HG03521 (cell line): ENCODE measurements around the gene AGAP3.

ENCODE experiments used
- ATAC-seq: cut with Tn5 transposase; IDR thresholded peaks from one replicate; pipeline ENCODE4 v1.9.1; 2021; ENCODE audit warnings: mild to moderate bottlenecking, moderate library complexity; ENCODE audit not compliant: unreplicated experiment

AGAP3 gene

GRCh38 chr7:151134743-151135524 is 48.7 kb downstream of the AGAP3 start:
- ATAC-seq: no peak

- no peak for ATAC-seq
These were observed 49.2 kb downstream of the AGAP3 start for GRCh38 chr7:151135525-151135845.

GRCh38 chr7:151135866-151136843 is 49.9 kb downstream of the AGAP3 start:
- ATAC-seq: no peak

DNA sequence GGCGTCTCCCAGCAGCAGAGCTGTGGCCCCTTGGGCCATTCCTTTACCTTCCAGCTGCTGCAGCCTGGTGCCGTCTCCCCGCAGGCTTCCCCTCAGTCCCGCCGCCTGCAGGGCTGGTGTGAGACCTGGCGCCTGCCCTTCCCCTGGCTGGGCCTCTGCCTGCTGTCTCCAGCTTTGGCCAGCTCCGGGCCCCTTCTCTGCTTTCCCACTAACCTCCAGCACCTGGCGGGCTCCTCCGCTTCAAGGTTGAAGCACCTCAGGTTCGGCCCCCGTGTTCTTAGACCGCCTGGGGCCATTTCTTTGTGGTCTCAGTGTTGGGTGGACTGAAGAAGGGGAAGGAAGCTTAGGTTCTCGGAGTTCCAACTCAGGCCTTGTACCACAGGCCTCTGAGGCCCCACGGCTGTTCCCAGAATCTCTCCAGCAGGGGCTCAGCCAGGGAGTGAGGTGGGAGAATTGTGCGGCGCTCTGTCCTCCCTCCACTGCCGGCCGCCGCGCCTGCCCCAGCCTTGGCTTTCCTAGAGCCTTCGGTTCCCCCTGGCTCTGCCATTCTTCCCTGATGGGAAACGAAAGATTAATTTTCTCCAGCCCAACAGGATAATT is 50.9 kb downstream of the AGAP3 start:
- no peak for ATAC-seq

GRCh38 chr7:151137791-151138152 is 51.5 kb downstream of the AGAP3 start:
- no peak for ATAC-seq

DNA sequence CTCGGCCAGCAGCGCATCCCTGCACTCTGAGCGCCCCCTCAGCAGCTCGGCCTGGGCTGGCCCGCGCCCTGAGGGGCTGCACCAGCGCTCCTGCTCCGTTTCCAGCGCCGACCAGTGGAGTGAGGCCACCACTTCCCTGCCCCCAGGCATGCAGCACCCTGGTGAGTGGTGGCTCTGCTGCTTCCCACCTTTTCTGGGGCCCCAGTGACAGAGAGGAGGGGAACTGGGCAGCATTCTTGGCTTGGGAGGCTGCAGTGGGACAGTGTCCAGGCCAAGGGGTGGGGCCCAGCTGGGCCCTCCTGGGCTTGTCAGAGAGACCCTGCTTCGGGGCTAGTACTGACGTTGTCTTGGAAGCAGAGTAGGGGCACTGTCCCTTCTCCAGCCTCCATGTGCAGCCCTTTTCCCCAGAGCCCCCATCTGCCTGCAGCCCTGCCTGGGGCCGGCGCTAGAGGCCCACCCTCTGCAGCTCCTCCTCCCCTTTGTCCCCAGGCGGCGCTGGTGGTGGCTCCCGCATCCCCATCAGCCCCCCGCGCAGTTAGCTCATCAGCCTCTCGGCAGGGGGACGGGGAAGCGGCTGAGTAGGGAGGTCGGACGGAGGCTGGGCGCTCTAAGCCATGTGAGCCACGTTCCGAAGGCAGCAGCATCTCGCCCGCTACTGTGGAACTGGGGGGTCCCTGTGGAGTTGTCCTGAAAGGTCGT is 52.0 kb downstream of the AGAP3 start:
- no peak for ATAC-seq

DNA sequence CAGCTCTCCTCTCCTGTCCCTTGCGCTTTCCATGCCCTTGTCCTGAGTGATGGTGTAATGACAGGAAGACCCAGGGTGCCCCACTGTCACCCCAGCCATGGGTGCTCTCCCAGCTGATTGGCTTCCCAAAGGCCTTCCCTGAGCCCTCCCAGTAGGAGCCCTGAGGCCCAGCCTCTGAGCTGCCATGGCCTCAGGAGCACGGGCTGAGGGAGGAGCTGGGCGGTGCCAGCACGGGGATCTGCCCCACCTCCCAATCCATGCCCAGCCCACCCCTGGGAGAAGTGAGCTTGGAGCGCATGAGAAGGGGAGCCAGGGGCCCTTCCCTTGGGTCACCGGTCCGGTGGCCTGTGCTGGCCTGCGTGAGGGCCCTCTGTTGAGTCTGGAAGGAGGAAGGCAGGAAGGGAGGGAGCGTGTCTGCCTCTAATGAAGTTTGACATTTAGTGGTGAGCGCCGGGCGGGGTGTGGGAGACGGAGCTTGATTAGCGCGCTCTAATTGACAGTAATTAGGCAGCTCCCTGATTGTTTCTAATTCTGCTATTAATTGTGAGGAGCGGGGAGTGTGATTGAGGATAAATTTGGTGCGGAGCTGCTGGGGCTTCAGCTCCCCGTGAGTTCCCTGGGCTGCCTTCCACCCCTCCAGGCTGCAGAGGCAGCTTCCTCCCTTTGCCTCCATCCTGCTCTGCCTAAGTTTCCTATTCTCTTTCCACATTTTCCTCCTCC is 53.0 kb downstream of the AGAP3 start:
- ATAC-seq: no peak

- ATAC-seq: no peak
These were observed 53.5 kb downstream of the AGAP3 start for GRCh38 chr7:151139791-151140190.

DNA sequence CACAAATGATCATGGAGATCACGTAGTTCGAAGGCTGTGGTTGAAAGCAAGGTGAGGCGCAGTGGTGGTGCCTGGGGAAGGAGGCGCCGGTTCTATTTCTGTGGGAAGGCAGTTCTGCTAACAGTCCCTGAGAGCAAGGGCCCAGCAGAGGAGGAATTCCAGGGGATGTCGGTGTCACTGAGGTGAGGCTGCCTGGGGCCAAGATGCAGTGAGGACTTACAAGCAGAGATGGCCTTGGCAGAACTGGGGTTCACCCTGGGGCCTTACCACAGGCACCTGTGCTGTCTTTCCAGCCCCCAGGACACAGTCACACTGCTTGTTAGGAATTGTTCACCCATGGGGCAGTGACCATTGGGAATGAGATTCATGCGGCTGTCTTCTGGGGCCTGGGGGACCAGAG is 54.6 kb downstream of the AGAP3 start:
- no peak for ATAC-seq

DNA sequence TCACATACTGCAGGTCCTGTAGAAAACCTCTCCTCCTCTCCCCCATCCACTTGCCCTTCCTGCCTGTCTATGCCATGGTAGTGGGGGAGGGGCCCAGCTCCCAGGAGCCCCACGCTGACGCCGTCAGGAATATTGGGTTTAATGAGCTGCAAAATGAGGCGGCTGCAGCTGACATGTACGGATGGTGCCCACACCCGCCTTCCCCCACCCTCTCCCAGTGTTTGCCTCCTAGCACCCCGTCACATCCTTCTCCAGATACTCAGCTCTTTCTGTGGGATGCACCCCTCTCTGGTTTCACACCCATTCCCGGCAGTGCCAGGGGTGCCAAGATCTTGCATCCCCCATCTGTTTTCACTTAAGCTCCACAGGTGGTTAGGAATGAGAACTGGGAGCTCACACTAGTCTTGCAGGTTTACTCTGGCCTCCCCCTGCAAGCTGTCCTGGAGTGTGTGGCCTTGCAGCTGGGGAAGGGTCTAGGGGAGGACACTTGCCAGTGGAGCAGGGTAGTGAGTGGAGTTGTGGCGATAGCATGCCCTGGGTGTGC is 55.1 kb downstream of the AGAP3 start:
- ATAC-seq: no peak

- ATAC-seq: no peak
These were observed 55.8 kb downstream of the AGAP3 start for GRCh38 chr7:151141855-151142685.

- ATAC-seq: no peak
These were observed 56.4 kb downstream of the AGAP3 start for GRCh38 chr7:151142686-151143040.

DNA sequence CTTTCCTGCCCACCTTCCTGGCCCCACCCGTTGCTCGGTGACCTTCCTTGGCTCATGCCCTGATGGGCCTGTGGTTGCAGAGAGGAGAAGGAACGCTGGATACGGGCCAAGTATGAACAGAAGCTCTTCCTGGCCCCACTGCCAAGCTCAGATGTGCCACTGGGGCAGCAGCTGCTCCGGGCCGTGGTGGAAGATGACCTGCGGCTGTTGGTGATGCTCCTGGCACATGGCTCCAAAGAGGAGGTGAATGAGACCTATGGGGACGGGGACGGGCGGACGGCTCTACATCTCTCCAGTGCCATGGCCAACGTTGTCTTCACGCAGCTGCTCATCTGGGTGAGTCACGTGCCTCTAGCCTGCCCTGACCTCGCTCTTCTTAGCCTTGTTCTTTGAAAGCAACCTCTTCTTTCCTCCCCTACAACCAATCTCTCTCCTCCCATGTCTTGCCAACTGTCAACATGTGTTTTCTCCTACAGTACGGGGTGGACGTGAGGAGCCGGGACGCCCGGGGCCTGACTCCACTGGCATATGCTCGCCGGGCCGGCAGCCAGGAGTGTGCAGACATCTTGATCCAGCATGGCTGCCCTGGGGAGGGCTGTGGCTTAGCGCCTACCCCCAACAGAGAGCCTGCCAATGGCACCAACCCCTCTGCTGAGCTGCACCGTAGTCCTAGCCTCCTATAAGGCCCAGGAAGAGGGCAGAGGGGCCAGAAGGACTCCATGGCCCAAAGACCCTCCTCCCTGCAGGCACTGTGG is 57.2 kb downstream of the AGAP3 start:
- ATAC-seq: no peak

GRCh38 chr7:151144387-151144786 is 58.1 kb downstream of the AGAP3 start:
- ATAC-seq: no peak

DNA sequence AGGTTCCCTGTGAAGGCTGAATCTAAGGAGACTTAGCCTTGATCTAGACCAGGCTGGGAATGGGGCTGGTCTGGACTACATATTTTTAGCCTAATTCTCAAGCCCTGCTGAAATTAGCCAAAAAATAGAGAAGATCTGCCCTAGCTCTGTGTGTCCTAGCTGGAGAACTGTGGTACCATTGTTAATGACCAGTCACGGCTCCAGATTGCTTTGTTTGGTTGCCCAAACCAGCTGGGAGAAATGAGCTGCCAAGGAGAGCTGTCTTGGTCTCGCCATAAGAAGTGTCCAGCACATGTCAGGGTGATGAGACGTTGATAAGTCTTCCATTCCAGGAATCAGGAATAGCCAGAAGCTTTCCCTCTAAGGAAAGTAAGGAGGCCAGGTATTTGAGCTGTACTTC is 60.5 kb downstream of the AGAP3 start:
- no peak for ATAC-seq

GRCh38 chr7:151148319-151149259 is 62.3 kb downstream of the AGAP3 start:
- no peak for ATAC-seq

DNA sequence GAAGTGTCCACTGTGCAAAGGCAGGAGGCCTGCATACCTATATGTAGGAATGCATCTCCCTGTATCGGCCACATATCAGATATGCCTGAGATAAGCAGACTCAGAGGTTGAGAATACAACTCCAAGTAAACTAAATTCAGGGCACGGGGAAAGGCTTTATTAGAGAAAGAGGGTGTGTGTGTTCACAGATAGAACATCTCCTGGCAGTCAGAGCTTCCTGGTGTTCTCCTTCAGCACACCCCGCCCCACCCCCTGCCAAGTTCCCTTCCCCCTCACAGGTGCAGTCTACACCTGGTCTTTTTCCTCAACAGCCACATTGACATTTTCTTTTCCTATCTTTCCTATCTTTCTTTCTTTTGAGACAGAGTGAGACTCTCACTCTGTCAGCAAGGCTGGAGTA is 64.1 kb downstream of the AGAP3 start:
- no peak for ATAC-seq
